Transverse colon (tissue), 4 donors: ENCODE results near the gene GPX7. TPM values are rescaled to one million over a fixed set of nuclear protein-coding genes. Genes with fewer than 3 reads are reported as not detected.

Experiments used
- DNase-seq: peaks from one replicate; pipeline ENCODE4 v3.0.0-alpha.2; 2019
- H3K27ac ChIP-seq, 4 donors: fragments of 200-600 bp; sonication (generic); 2 replicates each; pipeline ENCODE4 v1.5.1; 2016 to 2018; ENCODE audit warnings: inconsistent platforms in 4 of 4
- H3K27me3 ChIP-seq: fragments of 200-600 bp; sonication (generic); 2 replicates; pipeline ENCODE4 v1.5.1; 2017; ENCODE audit warnings: inconsistent platforms
- H3K36me3 ChIP-seq, 4 donors: fragments of 200-600 bp; sonication (generic); 2 replicates each; pipeline ENCODE4 v1.5.1; 2017 to 2019; ENCODE audit warnings: inconsistent platforms in 4 of 4
- H3K4me1 ChIP-seq, 4 donors: fragments of 200-600 bp; sonication (generic); 2 replicates each; pipeline ENCODE4 v1.5.1; 2017 to 2020; ENCODE audit warnings: inconsistent platforms in 4 of 4
- H3K4me3 ChIP-seq, 4 donors: fragments of 200-600 bp; sonication (generic); 1 replicate in 1 of 4; 2 replicates in 3 of 4; pipeline versions ENCODE4 v1.5.1 to v1.6.1; 2017 to 2019; ENCODE audit warnings: inconsistent platforms in 4 of 4
- H3K9me3 ChIP-seq, 2 donors: fragments of 200-600 bp; sonication (generic); 2 replicates each; pipeline ENCODE4 v1.5.1; 2017 to 2019; ENCODE audit warnings: inconsistent platforms in 2 of 2
- CTCF ChIP-seq, 5 experiments: fragments of 200-600 bp in 3 of 5; fragments of 450-650 bp in 2 of 5; sonication (generic) in 3 of 5; IDR thresholded peaks; 1 replicate in 2 of 5; 2 replicates in 3 of 5; pipeline ENCODE4 v1.5.1; 2016 to 2017; ENCODE audit warnings: antibody characterized with exemption in 5 of 5, inconsistent platforms in 3 of 5, mild to moderate bottlenecking in 2 of 5, moderate library complexity in 1 of 5
- EP300 ChIP-seq: sonication (generic); formaldehyde crosslinking; IDR thresholded peaks from one replicate; pipeline ENCODE4 v1.6.1; 2017; ENCODE audit warnings: antibody characterized with exemption, low read depth
- POLR2A ChIP-seq: fragments of 450-650 bp; IDR thresholded peaks from one replicate; pipeline ENCODE4 v1.6.1; 2016; ENCODE audit warnings: antibody characterized with exemption, mild to moderate bottlenecking, moderate library complexity
- POLR2AphosphoS5 ChIP-seq, 3 donors: sonication (generic); formaldehyde crosslinking; IDR thresholded peaks; one replicate each; pipeline ENCODE4 v1.6.1; 2016; ENCODE audit warnings: antibody characterized with exemption in 3 of 3
- WGBS, 2 donors: methylation state at CpG; one replicate each; pipeline ENCODE4 v1.1.5; 2018; ENCODE audit warnings: low coverage in 1 of 2; 5-methylcytosine and 5-hydroxymethylcytosine counted together
- in situ Hi-C, 4 donors: fragments of 200-750 bp; cut with MboI; loops; one replicate each; pipeline versions ENCODE4 v1.15.0 to v1.15.1; 2017; ENCODE audit warnings: low sequenced_read_pairs in 3 of 4, low pct_ligation_motif_present in 1 of 4, low pct_unique_long_range_greater_than_20kb in 1 of 4
- intact Hi-C: fragments of 100-400 bp; cut with DNase I; formaldehyde crosslinking; loops from one replicate; pipeline ENCODE4 v1.15.1; 2023; ENCODE audit warnings: low total_unique reads
- total RNA-seq, 4 donors: library from RNA; depleted of rRNA; stranded (reverse); fragments of >200 nt; gene quantifications; one replicate each; pipeline ENCODE4 v1.1.0, GENCODE V29; 2016

Gene GPX7
- total RNA-seq, 4 donors from 2014 or later = 3.3 to 16.5 (median 5.6) TPM

GRCh38 chr1:52636721-52637695 is 34.8 kb downstream of the GPX7 start:
- peaks cover 28% of the 10 kb centered on the region for H3K27me3 ChIP-seq
- peak; percentile 54 for DNase-seq
- 48% methylated on average over 11 of the region's 11 CpGs; no CpG with 5 or more reads in 1 of the 2 donors for WGBS, 2 donors
- in situ Hi-C loops = no loop called here
- H3K27ac ChIP-seq = peak overlapping the region; percentile 9 to 74 (median 60)
- intact Hi-C loops = no loop called here
- peaks cover 0 to 19% (median 8%) of the 10 kb centered on the region in 4 donors for H3K4me1 ChIP-seq
- TF ChIP-seq POLR2AphosphoS5 (IDR thresholded peaks at IDR 0.05) (no peak), POLR2A (no peak), EP300 (no peak), CTCF (IDR thresholded peaks at IDR 0.05) (no peak)
- no peak overlapping the region for H3K4me3 ChIP-seq
- no peaks in the 10 kb centered on the region for H3K36me3 ChIP-seq
- H3K9me3 ChIP-seq = no peaks in the 10 kb centered on the region

- H3K27ac ChIP-seq = peak overlapping the region; percentile 9 to 74 (median 60)
- peaks cover 0 to 14% (median 2%) of the 10 kb centered on the region in 4 donors for H3K4me1 ChIP-seq
- TF ChIP-seq EP300 = no peak
- TF ChIP-seq POLR2AphosphoS5 (IDR thresholded peaks at IDR 0.05) = no peak
- TF ChIP-seq CTCF (IDR thresholded peaks at IDR 0.05) = no peak
- TF ChIP-seq POLR2A = no peak
- 71 to 73% methylated on average over 2 to 4 of the region's 4 CpGs for WGBS, 2 donors
- H3K4me3 ChIP-seq = no peak overlapping the region
- no peaks in the 10 kb centered on the region for H3K9me3 ChIP-seq
- in situ Hi-C loops (no loop called here), intact Hi-C loops (no loop called here)
- no peaks in the 10 kb centered on the region for H3K36me3 ChIP-seq
- peaks cover 18% of the 10 kb centered on the region for H3K27me3 ChIP-seq
- no peak for DNase-seq
These were observed 35.8 kb downstream of the GPX7 start for GRCh38 chr1:52637946-52638345.

GRCh38 chr1:52640697-52641096 is 38.5 kb downstream of the GPX7 start:
- Histone ChIP-seq H3K36me3 (no peaks in the 10 kb centered on the region), H3K4me1 (peaks cover 0 to 2% (median 0%) of the 10 kb centered on the region in 4 donors), H3K4me3 (no peak overlapping the region), H3K27ac (no peak overlapping the region), H3K9me3 (no peaks in the 10 kb centered on the region), H3K27me3 (no peaks in the 10 kb centered on the region)
- in situ Hi-C loops (no loop called here), intact Hi-C loops (no loop called here)
- no peak for DNase-seq
- no peak for TF ChIP-seq POLR2A
- TF ChIP-seq EP300 = no peak
- TF ChIP-seq CTCF (IDR thresholded peaks at IDR 0.05) = no peak
- no peak for TF ChIP-seq POLR2AphosphoS5 (IDR thresholded peaks at IDR 0.05)
- WGBS, 2 donors = 86 to 97% methylated on average over 5 to 6 of the region's 6 CpGs

- no peak overlapping the region for H3K4me3 ChIP-seq
- H3K27me3 ChIP-seq = no peaks in the 10 kb centered on the region
- WGBS, 2 donors = 77 to 88% methylated on average over 2 to 4 of the region's 4 CpGs
- intact Hi-C loops = no loop called here
- no peaks in the 10 kb centered on the region for H3K9me3 ChIP-seq
- DNase-seq = no peak
- no peak for TF ChIP-seq POLR2A
- TF ChIP-seq CTCF (IDR thresholded peaks at IDR 0.05) = no peak
- no peak for TF ChIP-seq POLR2AphosphoS5 (IDR thresholded peaks at IDR 0.05)
- TF ChIP-seq EP300 = no peak
- H3K27ac ChIP-seq = no peak overlapping the region
- H3K36me3 ChIP-seq = no peaks in the 10 kb centered on the region
- no peaks in the 10 kb centered on the region for H3K4me1 ChIP-seq
- in situ Hi-C loops = no loop called here
These were observed 39.1 kb downstream of the GPX7 start for GRCh38 chr1:52641307-52641706.
